GM12891 (cell line): ENCODE results near the gene HS6ST3.
"Not testable (repeated sequence)": the region's sequence is repeated elsewhere in the genome, so short reads cannot be mapped to it uniquely, and the experiment has no call there.

ENCODE experiments used
- DNase-seq: peaks from one replicate; pipeline ENCODE4 v3.0.0; 2011; ENCODE audit warnings: low spot score; ENCODE audit not compliant: insufficient read length
- FAIRE-seq: peaks from 2 replicates; lab custom pipeline; 2011; peaks lifted over from hg19 to GRCh38; lab: Jason Lieb, UNC
- PAX5 ChIP-seq: IDR thresholded peaks from 2 replicates; pipeline ENCODE4 v1.6.1; 2011; ENCODE audit warnings: low read length, moderate library complexity, mild to moderate bottlenecking; ENCODE audit not compliant: insufficient read depth, severe bottlenecking
- POLR2A ChIP-seq: IDR thresholded peaks from 2 replicates; pipeline ENCODE4 v1.6.1; 2011; ENCODE audit warnings: low read depth, low read length, control low read depth
- POLR2AphosphoS5 ChIP-seq: IDR thresholded peaks from 2 replicates; pipeline ENCODE4 v1.6.1; 2011; ENCODE audit warnings: low read depth, low read length, control low read depth
- POU2F2 ChIP-seq: IDR thresholded peaks from 2 replicates; pipeline ENCODE4 v1.6.1; 2011; ENCODE audit warnings: low read depth, mild to moderate bottlenecking, control low read depth, low read length, moderate library complexity
- SPI1 ChIP-seq: IDR thresholded peaks from 2 replicates; pipeline ENCODE4 v1.6.1; 2011; ENCODE audit warnings: low read depth, low read length, control low read depth
- TAF1 ChIP-seq: IDR thresholded peaks from 2 replicates; pipeline ENCODE4 v1.6.1; 2011; ENCODE audit warnings: low read depth, low read length, control low read depth

The HS6ST3 gene

GRCh38 chr13:96772426-96772825, 682.5 kb downstream of the HS6ST3 start:
- no peak for TF ChIP-seq TAF1
- FAIRE-seq (no peak), DNase-seq (no peak)

- not testable (repeated sequence) for DNase-seq, FAIRE-seq
Measured at GRCh38 chr13:96778302-96778701, 688.4 kb downstream of the HS6ST3 start.

GRCh38 chr13:96779691-96780090, 689.8 kb downstream of the HS6ST3 start:
- FAIRE-seq (no peak), DNase-seq (no peak)
- TF ChIP-seq TAF1: no peak
- no peak for TF ChIP-seq POLR2A
- no peak for TF ChIP-seq POU2F2
- TF ChIP-seq PAX5: no peak
- TF ChIP-seq SPI1: no peak

- DNase-seq: no peak
- TF ChIP-seq SPI1: no peak
- no peak for TF ChIP-seq POU2F2
- no peak for TF ChIP-seq TAF1
- no peak for TF ChIP-seq PAX5
- no peak for TF ChIP-seq POLR2AphosphoS5
- TF ChIP-seq POLR2A: no peak
- no peak for FAIRE-seq
Measured at GRCh38 chr13:96780105-96780504, 690.2 kb downstream of the HS6ST3 start.

- FAIRE-seq: no peak
- no peak for DNase-seq
- TF ChIP-seq PAX5: no peak
- TF ChIP-seq TAF1: no peak
- no peak for TF ChIP-seq POLR2A
Measured at GRCh38 chr13:96781141-96781540, 691.2 kb downstream of the HS6ST3 start.

GRCh38 chr13:96782186-96782585, 692.3 kb downstream of the HS6ST3 start:
- FAIRE-seq: no peak
- DNase-seq: no peak
- TF ChIP-seq TAF1 (no peak), POU2F2 (no peak), PAX5 (no peak), POLR2AphosphoS5 (no peak), SPI1 (no peak), POLR2A (no peak)

- DNase-seq: no peak
- no peak for FAIRE-seq
- TF ChIP-seq TAF1 (no peak), SPI1 (no peak), PAX5 (no peak), POLR2AphosphoS5 (no peak)
Measured at GRCh38 chr13:96783057-96783456, 693.1 kb downstream of the HS6ST3 start.

- no peak for FAIRE-seq
- DNase-seq: no peak
- TF ChIP-seq TAF1: no peak
- TF ChIP-seq POLR2AphosphoS5: no peak
- TF ChIP-seq PAX5: no peak
- TF ChIP-seq POU2F2: no peak
Measured at GRCh38 chr13:96783511-96783910, 693.6 kb downstream of the HS6ST3 start.

GRCh38 chr13:96785986-96786385, 696.1 kb downstream of the HS6ST3 start:
- DNase-seq (no peak), FAIRE-seq (no peak)
- TF ChIP-seq TAF1: no peak
- TF ChIP-seq PAX5: no peak
- TF ChIP-seq SPI1: no peak
- no peak for TF ChIP-seq POLR2A

- no peak for DNase-seq
- no peak for FAIRE-seq
- TF ChIP-seq POLR2A: no peak
- TF ChIP-seq TAF1: no peak
- TF ChIP-seq PAX5: no peak
- no peak for TF ChIP-seq POLR2AphosphoS5
- no peak for TF ChIP-seq SPI1
- no peak for TF ChIP-seq POU2F2
Measured at GRCh38 chr13:96792188-96792587, 702.3 kb downstream of the HS6ST3 start.

- FAIRE-seq (no peak), DNase-seq (no peak)
- TF ChIP-seq PAX5 (no peak), SPI1 (no peak), POLR2A (no peak), TAF1 (no peak), POLR2AphosphoS5 (no peak), POU2F2 (no peak)
Measured at GRCh38 chr13:96792736-96793403, 703.0 kb downstream of the HS6ST3 start.
